Pancreas (tissue), 10 donors: Measurements from ENCODE around the gene CDK11B. TPM values are rescaled to one million over a fixed set of nuclear protein-coding genes. Genes with fewer than 3 reads are reported as not detected.

Experiments
- ATAC-seq, 4 donors: fragments of 200-7000 bp; cut with Tn5 transposase; one replicate each; pipeline versions ENCODE4 v1.8.0 to v1.9.1; 2020; ENCODE audit warnings: mild to moderate bottlenecking in 4 of 4, moderate library complexity in 4 of 4
- DNase-seq, 6 donors: peaks; one replicate each; pipeline ENCODE4 v3.0.0-alpha.2; 2020
- FAIRE-seq: peaks from 2 replicates; lab custom pipeline; 2012; peaks lifted over from hg19 to GRCh38; lab: Jason Lieb, UNC
- H3K27ac ChIP-seq, 4 donors: fragments of 200-600 bp; sonication (generic); 1 replicate in 3 of 4; 2 replicates in 1 of 4; pipeline versions ENCODE4 v1.5.0 to v1.8.0; 2020
- H3K27me3 ChIP-seq, 4 donors: fragments of 200-600 bp; one replicate each; pipeline ENCODE4 v1.8.0; 2021
- H3K36me3 ChIP-seq, 3 donors: fragments of 200-600 bp; sonication (generic) in 1 of 3; one replicate each; pipeline versions ENCODE4 v1.5.0 to v1.8.0; 2020 to 2021
- H3K4me1 ChIP-seq, 3 donors: fragments of 200-600 bp; one replicate each; pipeline ENCODE4 v1.8.0; 2021
- H3K4me3 ChIP-seq, 4 donors: fragments of 200-600 bp; sonication (generic) in 2 of 4; one replicate each; pipeline versions ENCODE4 v1.5.0 to v1.8.0; 2020 to 2021
- H3K9me3 ChIP-seq, 4 donors: fragments of 200-600 bp; one replicate each; pipeline ENCODE4 v1.8.0; 2021
- WGBS, 2 donors: extraction: QIAGEN DNeasy Blood & Tissue Kit; methylation state at CpG; one replicate each; pipeline ENCODE4 v1.1.7; 2013; 5-methylcytosine and 5-hydroxymethylcytosine counted together
- intact Hi-C, 3 donors: fragments of 100-400 bp; cut with DNase I; formaldehyde crosslinking; loops; one replicate each; pipeline versions ENCODE4 v1.11.1 to v1.14.2; 2022
- polyA plus RNA-seq, 2 donors: library from polyadenylated mRNA; stranded (reverse); fragments of 200-250 nt; gene quantifications; one replicate each; pipeline ENCODE4 v1.2.3, GENCODE V29; 2013
- total RNA-seq, 6 donors: library from RNA; stranded (reverse); fragmentation: NEBNext Ultra II Directional in 4 of 6; extraction: Animal tissue kit (Norgen Biotek cat#: 25700) in 4 of 6; gene quantifications; one replicate each; pipeline versions ENCODE4 v1.2.1 to v1.2.4, GENCODE V29; 2021 to 2023
- TF ChIP-seq, protein P1 (sequence below), 4 donors: fragments of 200-600 bp; sonication (generic) in 3 of 4; IDR thresholded peaks; one replicate each; pipeline versions ENCODE4 v1.5.0 to v1.8.0; 2021; ENCODE audit warnings: antibody characterized with exemption in 4 of 4
- donor health status: healthy with polysubstance abuse.
- donor health status: DM: no; HTN: no; CAD: no; lungs with moderate emphysema.
- donor health status: DM: no; HTN: no; CAD: no.
- donor health status: control.
- donor health status: control.
- donor health status: Bipolar disorder and iron deficiency.
- donor health status: DM: yes; HTN: yes; CAD: no.
- donor health status: DM: no; HTN: no; CAD: no.
- donor health status: DM: no; HTN: no; CAD: no.
- donor health status: DM: yes; HTN: yes; CAD: no.

CDK11B gene
- total and polyA plus RNA-seq, 8 donors = 9.0 to 31.8 (median 10.9) TPM

DNA sequence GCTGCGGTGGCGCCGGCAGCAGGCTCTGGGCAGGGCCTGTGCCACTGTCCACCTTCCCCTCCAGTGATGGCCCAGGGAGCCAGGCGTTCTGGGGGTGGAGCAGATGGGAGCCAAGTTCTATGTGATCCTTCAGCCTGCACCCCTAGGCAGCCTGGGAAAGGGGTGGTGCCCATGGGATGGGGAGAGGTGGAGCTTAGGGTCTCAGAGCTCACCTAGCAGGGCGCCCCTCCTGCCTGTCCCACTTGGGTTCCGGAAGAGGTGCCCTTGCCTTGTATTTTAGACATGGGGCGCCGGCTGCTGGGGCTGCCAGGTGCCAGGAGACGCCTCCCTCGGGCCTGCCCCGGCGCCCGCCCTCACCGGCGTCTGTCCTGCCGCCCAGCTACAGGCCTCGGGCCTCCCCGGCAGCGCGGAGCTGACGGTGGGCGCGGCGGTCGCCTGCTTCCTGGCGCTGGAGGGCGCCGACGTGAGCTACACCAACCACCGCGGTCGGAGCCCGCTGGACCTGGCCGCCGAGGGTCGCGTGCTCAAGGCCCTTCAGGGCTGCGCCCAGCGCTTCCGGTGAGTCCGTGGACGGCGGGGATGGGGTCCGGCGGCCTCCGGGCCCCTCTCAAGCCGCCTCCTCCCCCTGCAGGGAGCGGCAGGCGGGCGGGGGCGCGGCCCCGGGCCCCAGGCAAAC, 29.9 kb downstream of the CDK11B start:
- TF ChIP-seq, protein P1, sequence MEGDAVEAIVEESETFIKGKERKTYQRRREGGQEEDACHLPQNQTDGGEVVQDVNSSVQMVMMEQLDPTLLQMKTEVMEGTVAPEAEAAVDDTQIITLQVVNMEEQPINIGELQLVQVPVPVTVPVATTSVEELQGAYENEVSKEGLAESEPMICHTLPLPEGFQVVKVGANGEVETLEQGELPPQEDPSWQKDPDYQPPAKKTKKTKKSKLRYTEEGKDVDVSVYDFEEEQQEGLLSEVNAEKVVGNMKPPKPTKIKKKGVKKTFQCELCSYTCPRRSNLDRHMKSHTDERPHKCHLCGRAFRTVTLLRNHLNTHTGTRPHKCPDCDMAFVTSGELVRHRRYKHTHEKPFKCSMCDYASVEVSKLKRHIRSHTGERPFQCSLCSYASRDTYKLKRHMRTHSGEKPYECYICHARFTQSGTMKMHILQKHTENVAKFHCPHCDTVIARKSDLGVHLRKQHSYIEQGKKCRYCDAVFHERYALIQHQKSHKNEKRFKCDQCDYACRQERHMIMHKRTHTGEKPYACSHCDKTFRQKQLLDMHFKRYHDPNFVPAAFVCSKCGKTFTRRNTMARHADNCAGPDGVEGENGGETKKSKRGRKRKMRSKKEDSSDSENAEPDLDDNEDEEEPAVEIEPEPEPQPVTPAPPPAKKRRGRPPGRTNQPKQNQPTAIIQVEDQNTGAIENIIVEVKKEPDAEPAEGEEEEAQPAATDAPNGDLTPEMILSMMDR (IDR thresholded peaks at IDR 0.05) = no peak
- no peak for FAIRE-seq
- intact Hi-C loops = no loop called here
- peak in 2 of 6 donors; percentile 20 to 60 for DNase-seq
- Histone ChIP-seq H3K36me3 (peaks cover 0 to 6% (median 0%) of the 10 kb centered on the region in 3 donors), H3K9me3 (no peaks in the 10 kb centered on the region), H3K27ac (no peak overlapping the region), H3K4me1 (no peaks in the 10 kb centered on the region), H3K4me3 (no peak overlapping the region), H3K27me3 (no peaks in the 10 kb centered on the region)
- WGBS, 2 donors = 83 to 86% methylated on average over 50 to 53 of the region's 53 CpGs
- no peak for ATAC-seq

DNA sequence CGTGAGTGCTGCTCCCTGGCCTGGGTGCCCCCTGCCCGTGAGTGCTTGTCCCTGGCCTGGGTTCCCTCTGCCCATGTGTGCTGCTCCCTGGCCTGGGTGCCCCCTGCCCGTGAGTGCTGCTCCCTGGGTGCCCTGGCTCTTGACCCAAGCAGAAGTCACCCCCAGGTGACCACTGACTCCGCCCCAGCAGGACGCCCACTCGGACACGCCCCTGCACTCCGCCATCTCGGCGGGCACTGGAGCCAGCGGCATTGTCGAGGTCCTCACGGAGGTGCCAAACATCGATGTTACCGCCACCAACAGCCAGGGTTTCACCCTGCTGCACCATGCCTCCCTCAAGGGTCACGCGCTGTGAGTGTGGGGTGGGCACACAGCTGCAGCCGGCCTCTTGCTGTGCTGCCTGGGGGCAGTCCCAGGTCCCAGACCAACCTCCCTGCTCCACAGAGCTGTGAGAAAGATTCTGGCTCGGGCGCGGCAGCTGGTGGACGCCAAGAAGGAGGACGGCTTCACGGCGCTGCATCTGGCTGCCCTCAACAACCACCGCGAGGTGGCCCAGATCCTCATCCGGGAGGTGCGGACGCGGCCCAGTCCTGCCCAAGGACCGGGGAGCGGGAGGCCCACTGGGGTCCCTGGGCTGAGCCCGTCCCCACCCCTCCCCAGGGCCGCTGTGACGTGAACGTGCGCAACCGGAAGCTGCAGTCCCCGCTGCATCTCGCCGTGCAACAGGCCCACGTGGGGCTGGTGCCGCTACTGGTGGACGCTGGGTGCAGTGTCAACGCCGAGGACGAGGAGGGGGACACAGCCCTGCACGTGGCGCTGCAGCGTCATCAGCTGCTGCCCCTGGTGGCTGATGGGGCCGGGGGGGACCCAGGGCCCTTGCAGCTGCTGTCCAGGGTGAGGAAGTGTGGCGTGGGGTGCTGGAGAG, 30.7 kb downstream of the CDK11B start:
- TF ChIP-seq, protein P1 (IDR thresholded peaks at IDR 0.05) = no peak
- no peak for FAIRE-seq
- intact Hi-C loops = no loop called here

DNA sequence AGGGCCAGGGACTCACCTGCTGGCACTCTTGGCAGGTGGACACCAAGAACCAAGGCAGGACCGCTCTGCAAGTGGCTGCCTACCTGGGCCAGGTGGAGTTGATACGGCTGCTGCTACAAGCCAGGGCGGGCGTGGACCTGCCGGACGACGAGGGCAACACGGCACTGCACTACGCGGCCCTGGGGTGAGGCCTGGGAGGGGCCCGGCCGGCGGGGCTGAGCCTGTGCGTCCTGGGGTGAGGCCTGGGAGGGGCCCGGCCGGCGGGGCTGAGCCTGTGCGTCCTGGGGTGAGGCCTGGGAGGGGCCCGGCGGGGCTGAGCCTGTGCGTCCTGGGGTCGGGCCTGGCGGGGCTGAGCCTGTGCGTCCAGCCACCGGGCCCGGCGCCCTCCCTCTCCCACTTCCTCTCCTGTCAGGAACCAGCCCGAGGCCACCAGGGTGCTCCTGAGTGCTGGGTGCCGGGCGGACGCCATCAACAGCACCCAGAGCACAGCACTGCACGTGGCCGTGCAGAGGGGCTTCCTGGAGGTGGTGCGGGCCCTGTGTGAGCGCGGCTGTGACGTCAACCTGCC, 31.5 kb downstream of the CDK11B start:
- Histone ChIP-seq H3K36me3 (peaks cover 0 to 6% (median 0%) of the 10 kb centered on the region in 3 donors), H3K4me3 (no peak overlapping the region), H3K27me3 (no peaks in the 10 kb centered on the region), H3K27ac (no peak overlapping the region), H3K4me1 (no peaks in the 10 kb centered on the region), H3K9me3 (no peaks in the 10 kb centered on the region)
- TF ChIP-seq, protein P1 (IDR thresholded peaks at IDR 0.05) = no peak
- intact Hi-C loops = no loop called here
- WGBS, 2 donors = 90% methylated on average over 21 to 37 of the region's 37 CpGs
- no peak for ATAC-seq
- peak in 3 of 6 donors; percentile 10 to 76 (median 21) for DNase-seq
- FAIRE-seq = no peak

More for the DNA sequence above, 30.7 kb downstream of the CDK11B start:
- ATAC-seq (no peak), DNase-seq (peak in 3 of 6 donors; percentile 13 to 79 (median 35))
- WGBS, 2 donors = 95% methylated on average over 51 to 53 of the region's 53 CpGs
- Histone ChIP-seq H3K36me3 (peaks cover 0 to 6% (median 0%) of the 10 kb centered on the region in 3 donors), H3K27ac (no peak overlapping the region), H3K27me3 (no peaks in the 10 kb centered on the region), H3K4me1 (no peaks in the 10 kb centered on the region), H3K4me3 (no peak overlapping the region), H3K9me3 (no peaks in the 10 kb centered on the region)

DNA sequence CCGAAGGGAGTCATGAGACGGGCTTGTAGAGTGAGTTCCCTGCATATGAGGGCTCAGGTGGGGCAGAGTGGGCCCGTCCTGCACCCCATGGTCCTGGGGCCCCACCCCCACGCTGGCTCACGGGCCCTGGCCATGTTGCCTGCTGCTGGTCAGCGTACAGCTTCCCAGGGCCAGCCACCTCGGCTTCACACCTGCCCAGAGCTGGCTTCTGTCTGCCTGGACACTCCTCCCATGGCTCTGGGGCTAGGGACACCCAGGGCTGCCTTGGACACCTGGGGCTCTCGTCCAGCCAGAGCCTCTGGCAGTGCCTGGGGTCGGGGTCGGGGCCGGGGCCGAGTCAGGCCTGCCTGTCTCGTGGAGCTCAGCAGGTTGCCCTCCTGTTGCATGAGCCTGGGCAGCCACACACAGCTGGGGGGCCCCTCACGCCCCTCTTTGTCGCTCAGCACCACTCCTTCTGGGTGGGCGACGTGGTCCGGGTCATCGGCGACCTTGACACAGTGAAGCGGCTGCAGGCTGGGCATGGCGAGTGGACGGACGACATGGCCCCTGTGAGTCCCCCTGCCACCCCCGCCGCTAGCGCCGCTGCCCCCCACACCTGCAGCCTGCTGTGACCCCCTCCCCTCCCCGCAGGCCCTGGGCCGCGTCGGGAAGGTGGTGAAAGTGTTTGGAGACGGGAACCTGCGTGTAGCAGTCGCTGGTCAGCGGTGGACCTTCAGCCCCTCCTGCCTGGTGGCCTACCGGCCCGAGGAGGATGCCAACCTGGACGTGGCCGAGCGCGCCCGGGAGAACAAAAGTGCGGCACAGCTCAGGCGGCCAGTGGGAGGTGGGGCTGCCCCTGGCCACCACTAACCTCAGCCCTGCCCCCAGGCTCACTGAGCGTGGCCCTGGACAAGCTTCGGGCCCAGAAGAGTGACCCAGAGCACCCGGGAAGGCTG, 32.3 kb downstream of the CDK11B start:
- ATAC-seq (no peak), FAIRE-seq (no peak), DNase-seq (peak in 3 of 6 donors; percentile 13 to 74 (median 22))
- no peak overlapping the region for H3K4me3 ChIP-seq
- intact Hi-C loops = no loop called here
- H3K27me3 ChIP-seq = no peaks in the 10 kb centered on the region
- H3K9me3 ChIP-seq = no peaks in the 10 kb centered on the region
- H3K4me1 ChIP-seq = no peaks in the 10 kb centered on the region
- WGBS, 2 donors = 94 to 96% methylated on average over 44 to 48 of the region's 48 CpGs
- H3K27ac ChIP-seq = no peak overlapping the region
- TF ChIP-seq, protein P1 (IDR thresholded peaks at IDR 0.05) = no peak
- peaks cover 0 to 6% (median 0%) of the 10 kb centered on the region in 3 donors for H3K36me3 ChIP-seq
